ENCODE results near the gene GALNT17.

- TF ChIP-seq, protein P1, sequence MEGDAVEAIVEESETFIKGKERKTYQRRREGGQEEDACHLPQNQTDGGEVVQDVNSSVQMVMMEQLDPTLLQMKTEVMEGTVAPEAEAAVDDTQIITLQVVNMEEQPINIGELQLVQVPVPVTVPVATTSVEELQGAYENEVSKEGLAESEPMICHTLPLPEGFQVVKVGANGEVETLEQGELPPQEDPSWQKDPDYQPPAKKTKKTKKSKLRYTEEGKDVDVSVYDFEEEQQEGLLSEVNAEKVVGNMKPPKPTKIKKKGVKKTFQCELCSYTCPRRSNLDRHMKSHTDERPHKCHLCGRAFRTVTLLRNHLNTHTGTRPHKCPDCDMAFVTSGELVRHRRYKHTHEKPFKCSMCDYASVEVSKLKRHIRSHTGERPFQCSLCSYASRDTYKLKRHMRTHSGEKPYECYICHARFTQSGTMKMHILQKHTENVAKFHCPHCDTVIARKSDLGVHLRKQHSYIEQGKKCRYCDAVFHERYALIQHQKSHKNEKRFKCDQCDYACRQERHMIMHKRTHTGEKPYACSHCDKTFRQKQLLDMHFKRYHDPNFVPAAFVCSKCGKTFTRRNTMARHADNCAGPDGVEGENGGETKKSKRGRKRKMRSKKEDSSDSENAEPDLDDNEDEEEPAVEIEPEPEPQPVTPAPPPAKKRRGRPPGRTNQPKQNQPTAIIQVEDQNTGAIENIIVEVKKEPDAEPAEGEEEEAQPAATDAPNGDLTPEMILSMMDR (IDR thresholded peaks at IDR 0.05; ENCODE audit: low read depth, low read length) = no peak
- TF ChIP-seq EZH2phosphoT487 (IDR thresholded peaks at IDR 0.05; ENCODE audit: low read depth) = no peak
Measured at GRCh38 chr7:71657386-71657785, 525.4 kb downstream of the GALNT17 start.
